Tibial artery (tissue), 4 donors: ENCODE measurements around the gene ARSD.

Source experiments
- DNase-seq, 2 donors: peaks; one replicate each; pipeline ENCODE4 v3.0.0-alpha.2; 2019
- H3K27ac ChIP-seq, 2 donors: fragments of 200-600 bp; sonication (generic) in 1 of 2; 1 replicate in 1 of 2; 2 replicates in 1 of 2; pipeline ENCODE4 v1.5.1; 2018 to 2019; ENCODE audit warnings: mild to moderate bottlenecking in 1 of 2
- H3K27me3 ChIP-seq, 2 donors: fragments of 200-600 bp; sonication (generic) in 1 of 2; one replicate each; pipeline versions ENCODE4 v1.5.1 to v1.6.0; 2016 to 2019
- H3K36me3 ChIP-seq, 3 donors: fragments of 200-600 bp; sonication (generic) in 2 of 3; one replicate each; pipeline ENCODE4 v1.5.1; 2016 to 2019; ENCODE audit warnings: mild to moderate bottlenecking in 2 of 3
- H3K4me1 ChIP-seq, 4 donors: fragments of 200-600 bp; sonication (generic) in 2 of 4; 1 replicate in 3 of 4; 2 replicates in 1 of 4; pipeline ENCODE4 v1.5.1; 2016 to 2019
- H3K4me3 ChIP-seq, 2 donors: fragments of 200-600 bp; sonication (generic) in 1 of 2; 1 replicate in 1 of 2; 2 replicates in 1 of 2; pipeline ENCODE4 v1.5.1; 2018 to 2019; ENCODE audit warnings: mild to moderate bottlenecking in 2 of 2
- H3K9me3 ChIP-seq, 3 donors: fragments of 200-600 bp; sonication (generic) in 1 of 3; one replicate each; pipeline ENCODE4 v1.5.1; 2016 to 2019
- CTCF ChIP-seq, 2 experiments: fragments of 200-600 bp in 1 of 2; fragments of 450-650 bp in 1 of 2; IDR thresholded peaks; one replicate each; pipeline ENCODE4 v1.5.1; 2017 to 2019; ENCODE audit warnings: antibody characterized with exemption in 2 of 2, mild to moderate bottlenecking in 1 of 2, moderate library complexity in 1 of 2
- intact Hi-C: fragments of 100-400 bp; cut with DNase I; formaldehyde crosslinking; loops from one replicate; pipeline ENCODE4 v1.15.0; 2023; ENCODE audit warnings: low total_unique reads

ARSD gene

GRCh38 chrX:2874222-2875135 is 54.7 kb downstream of the ARSD start:
- no peak for TF ChIP-seq CTCF (IDR thresholded peaks at IDR 0.05)

GRCh38 chrX:2872671-2873277 is 56.4 kb downstream of the ARSD start:
- no peak overlapping the region for H3K4me3 ChIP-seq
- DNase-seq: no peak
- no peaks in the 10 kb centered on the region for H3K9me3 ChIP-seq
- no peaks in the 10 kb centered on the region for H3K4me1 ChIP-seq
- intact Hi-C loops: no loop called here
- no peaks in the 10 kb centered on the region for H3K27me3 ChIP-seq
- H3K27ac ChIP-seq: no peak overlapping the region
- no peak for TF ChIP-seq CTCF (IDR thresholded peaks at IDR 0.05)
- H3K36me3 ChIP-seq: no peaks in the 10 kb centered on the region

More at GRCh38 chrX:2874222-2875135, 54.7 kb downstream of the ARSD start:
- H3K4me3 ChIP-seq: no peak overlapping the region
- no peaks in the 10 kb centered on the region for H3K9me3 ChIP-seq
- H3K27me3 ChIP-seq: no peaks in the 10 kb centered on the region
- H3K36me3 ChIP-seq: no peaks in the 10 kb centered on the region
- no peaks in the 10 kb centered on the region for H3K4me1 ChIP-seq
- no peak overlapping the region for H3K27ac ChIP-seq
- no peak for DNase-seq
- intact Hi-C loops: no loop called here

- no peaks in the 10 kb centered on the region for H3K9me3 ChIP-seq
- no peaks in the 10 kb centered on the region for H3K36me3 ChIP-seq
- no peak for TF ChIP-seq CTCF (IDR thresholded peaks at IDR 0.05)
- H3K4me3 ChIP-seq: no peak overlapping the region
- no peak for DNase-seq
- no peaks in the 10 kb centered on the region for H3K27me3 ChIP-seq
- no peak overlapping the region for H3K27ac ChIP-seq
- intact Hi-C loops: no loop called here
- H3K4me1 ChIP-seq: no peaks in the 10 kb centered on the region
Observed at GRCh38 chrX:2871831-2872230, 57.3 kb downstream of the ARSD start.

- Histone ChIP-seq H3K27ac (no peak overlapping the region), H3K9me3 (no peaks in the 10 kb centered on the region), H3K4me3 (no peak overlapping the region), H3K36me3 (no peaks in the 10 kb centered on the region), H3K4me1 (no peaks in the 10 kb centered on the region), H3K27me3 (no peaks in the 10 kb centered on the region)
- DNase-seq: no peak
- intact Hi-C loops: no loop called here
- TF ChIP-seq CTCF (IDR thresholded peaks at IDR 0.05): no peak
Observed at GRCh38 chrX:2870650-2871049, 58.5 kb downstream of the ARSD start.

GRCh38 chrX:2867206-2867605 is 61.9 kb downstream of the ARSD start:
- DNase-seq: no peak
- intact Hi-C loops: no loop called here
- no peak for TF ChIP-seq CTCF (IDR thresholded peaks at IDR 0.05)
- no peaks in the 10 kb centered on the region for H3K4me1 ChIP-seq
- H3K9me3 ChIP-seq: no peaks in the 10 kb centered on the region
- H3K27me3 ChIP-seq: no peaks in the 10 kb centered on the region
- no peaks in the 10 kb centered on the region for H3K36me3 ChIP-seq
- no peak overlapping the region for H3K27ac ChIP-seq
- H3K4me3 ChIP-seq: no peak overlapping the region
